HepG2 (cell line): Measurements from ENCODE around the gene NLGN2. TPM values are rescaled to one million over a fixed set of nuclear protein-coding genes. Genes with fewer than 3 reads are reported as not detected.
A peak's percentile ranks its signal among the peaks of the same experiment; 100 is the strongest.

ENCODE experiments used
- ETV5 ChIP-seq: IDR thresholded peaks from 2 replicates; pipeline ENCODE4 v1.6.1; 2018; ENCODE audit warnings: missing biosample characterization, missing genetic modification reagents, inconsistent platforms, borderline replicate concordance
- GATAD1 ChIP-seq: IDR thresholded peaks from 2 replicates; pipeline ENCODE4 v1.6.1; 2016; ENCODE audit warnings: missing genetic modification reagents, missing compliant biosample characterization
- GTF2F1 ChIP-seq: fragments of 150-350 bp; IDR thresholded peaks from 2 replicates; pipeline ENCODE4 v1.6.1; 2014; ENCODE audit warnings: low read length
- KLF9 ChIP-seq: IDR thresholded peaks from 2 replicates; pipeline ENCODE4 v1.6.1; 2016; ENCODE audit warnings: low read depth
- MLX ChIP-seq: IDR thresholded peaks from 2 replicates; pipeline ENCODE4 v1.6.1; 2016
- MYC ChIP-seq: sonication (generic); formaldehyde crosslinking; IDR thresholded peaks from 2 replicates; pipeline ENCODE4 v1.9.0; 2021; ENCODE audit warnings: missing genetic modification reagents, borderline replicate concordance
- PAWR ChIP-seq: sonication (generic); formaldehyde crosslinking; IDR thresholded peaks from 2 replicates; pipeline ENCODE4 v1.4.0; 2020; ENCODE audit warnings: missing genetic modification reagents, mild to moderate bottlenecking, borderline replicate concordance
- RXRB ChIP-seq: IDR thresholded peaks from 2 replicates; pipeline ENCODE4 v1.6.1; 2016; ENCODE audit warnings: borderline replicate concordance, missing genetic modification reagents, missing compliant biosample characterization
- SIX1 ChIP-seq: sonication (generic); formaldehyde crosslinking; IDR thresholded peaks from 2 replicates; pipeline ENCODE4 v1.4.0; 2020; ENCODE audit warnings: missing genetic modification reagents, borderline replicate concordance
- SP1 ChIP-seq, 2 experiments: fragments of 450-650 bp in 1 of 2; sonication (generic) in 1 of 2; formaldehyde crosslinking in 1 of 2; IDR thresholded peaks; 2 replicates each; pipeline versions ENCODE4 v1.4.0 to v1.6.1; 2016 to 2020; ENCODE audit warnings: missing genetic modification reagents in 1 of 2
- TOPORS ChIP-seq: sonication (generic); formaldehyde crosslinking; IDR thresholded peaks from 2 replicates; pipeline ENCODE4 v1.8.0; 2023; ENCODE audit warnings: mild to moderate bottlenecking, missing genetic modification reagents
- ZMYM4 ChIP-seq: sonication (generic); formaldehyde crosslinking; IDR thresholded peaks from 2 replicates; pipeline ENCODE4 v1.8.1; 2023; ENCODE audit warnings: mild to moderate bottlenecking, missing genetic modification reagents
- ZNF331 ChIP-seq: sonication (generic); formaldehyde crosslinking; IDR thresholded peaks from 2 replicates; pipeline ENCODE4 v1.4.0; 2020; ENCODE audit warnings: missing genetic modification reagents
- ZNF512 ChIP-seq: sonication (generic); formaldehyde crosslinking; IDR thresholded peaks from 2 replicates; pipeline ENCODE4 v1.4.0; 2020; ENCODE audit warnings: mild to moderate bottlenecking, missing genetic modification reagents
- ZNF616 ChIP-seq: sonication (generic); formaldehyde crosslinking; IDR thresholded peaks from 2 replicates; pipeline ENCODE4 v1.5.0; 2020; ENCODE audit warnings: low read depth, mild to moderate bottlenecking, missing genetic modification reagents
- polyA plus RNA-seq, 8 experiments: library from polyadenylated mRNA; depleted of rRNA in 3 of 8; stranded (reverse) in 7 of 8; unstranded in 1 of 8; fragments of >200 nt; fragmentation: Illumina TruSeq in 4 of 8; extraction: Trizol in 4 of 8; gene quantifications; 2 replicates each; pipeline versions ENCODE4 v1.2.1 to v1.2.3, GENCODE V29; 2011 to 2016; ENCODE audit warnings: low read depth in 4 of 8, missing spikeins in 1 of 8, mixed read lengths in 1 of 8; ENCODE audit not compliant: insufficient read depth in 1 of 8
- total RNA-seq, 5 experiments: library from RNA; depleted of rRNA; stranded (reverse); fragments of >200 nt; fragmentation: Illumina TruSeq; extraction: Trizol; gene quantifications; 2 replicates each; pipeline ENCODE4 v1.2.3, GENCODE V29; 2016; ENCODE audit warnings: low read depth in 1 of 5

NLGN2 gene
- total and polyA plus RNA-seq, 2 of the 13 experiments (the other 11 are each of a cell fraction or from before 2014, with no cell fraction given), result 1.9 to 11.0 TPM

GRCh38 chr17:7403043-7403726 lies 4.5 kb upstream of the NLGN2 start (continued):
- TF ChIP-seq TOPORS (CRISPR knock-in tag) (0 out of 2 replicates have a peak, but pooled peaks have one; percentile 32), GATAD1 (CRISPR knock-in tag) (0 out of 2 replicates have a peak, but pooled peaks have one; percentile 12), RXRB (CRISPR knock-in tag) (0 out of 2 replicates have a peak, but pooled peaks have one; percentile 33), ETV5 (CRISPR knock-in tag) (peak; percentile 22; the same call in 1 of the 2 replicates), ZNF512 (no peak), GTF2F1 (no peak), ZNF616 (CRISPR knock-in tag) (no peak), SP1 (IDR thresholded peaks at IDR 0.05) (no peak), SP1 (CRISPR knock-in tag; IDR thresholded peaks at IDR 0.05) (peak; percentile 36; the same call in 1 of the 2 replicates), ZNF331 (CRISPR knock-in tag) (peak; percentile 39; the same call in 1 of the 2 replicates), KLF9 (0 out of 2 replicates have a peak, but pooled peaks have one; percentile 15), ZMYM4 (peak; percentile 43; the same call in 1 of the 2 replicates), MYC (peak; percentile 23; the same call in 1 of the 2 replicates), SIX1 (no peak), MLX (CRISPR knock-in tag) (peak; percentile 24; the same call in 1 of the 2 replicates), PAWR (CRISPR knock-in tag) (no peak)
